Glomerular visceral epithelial cell (primary cell): ENCODE measurements around the gene OR10G8.

Experiments used
- DNase-seq: peaks from one replicate; pipeline ENCODE4 v3.0.0-alpha.2; 2016; ENCODE audit errors: extremely low spot score

The OR10G8 gene

DNA sequence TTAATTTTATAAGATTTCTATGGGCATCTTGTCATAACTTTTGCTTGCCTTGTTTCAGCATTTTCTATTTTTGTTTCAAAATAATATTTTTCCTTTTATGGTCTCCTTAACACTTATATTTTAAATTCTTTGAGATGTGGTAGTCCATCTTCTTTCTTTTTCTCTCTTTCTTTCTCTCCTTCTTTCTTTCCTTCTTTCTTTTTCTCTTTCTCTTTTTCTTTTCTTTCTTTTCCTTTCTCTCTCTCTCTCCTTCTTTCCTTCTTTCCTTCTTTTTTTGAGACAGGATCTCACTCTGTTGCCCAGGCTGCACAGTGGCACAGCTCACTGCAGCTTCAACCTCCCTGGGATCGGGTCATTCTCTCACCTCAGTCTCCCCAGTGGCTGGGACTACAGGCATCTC lies 50.7 kb downstream of the OR10G8 start:
- no peak for DNase-seq

- no peak for DNase-seq
Observed at GRCh38 chr11:124078591-124078990, 52.0 kb downstream of the OR10G8 start.

DNA sequence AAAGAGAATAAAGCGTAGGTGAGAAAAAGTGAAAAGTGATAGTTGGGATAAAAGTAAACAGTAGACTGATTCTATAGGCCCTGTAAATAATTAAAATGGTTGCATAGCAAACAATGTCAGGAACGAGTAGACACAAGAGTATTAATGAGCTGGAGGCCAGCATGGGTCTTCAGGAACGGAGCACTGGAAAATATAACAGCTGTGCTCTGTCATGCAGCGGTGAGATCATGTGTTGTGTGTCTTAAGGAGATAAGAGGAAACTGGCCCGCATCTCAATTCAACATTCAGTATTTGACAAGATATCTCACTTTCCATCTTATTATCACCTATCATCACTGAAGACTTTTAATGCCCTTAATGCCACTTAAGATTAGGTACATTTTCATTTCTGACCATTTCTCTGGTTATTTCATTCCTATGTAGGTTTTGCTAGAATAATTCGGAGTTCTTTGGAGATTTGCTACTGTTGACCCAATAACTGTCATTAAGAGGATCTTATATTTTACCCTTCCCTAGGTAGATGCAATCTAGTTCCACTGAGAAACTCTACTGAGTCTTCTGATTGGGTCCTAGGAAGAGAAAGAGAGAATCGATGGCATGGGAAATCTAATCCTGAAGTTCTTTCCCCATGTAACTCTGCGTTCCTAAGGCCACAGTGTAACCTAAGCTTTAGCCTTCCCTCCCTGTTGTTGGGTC lies 53.2 kb downstream of the OR10G8 start:
- DNase-seq = no peak
